TTC549 (cell line): ENCODE results near the gene NLRP6.
"Not testable (repeated sequence)": the region's sequence is repeated elsewhere in the genome, so short reads cannot be mapped to it uniquely, and the experiment has no call there.

ENCODE experiments used
- FAIRE-seq: peaks from 2 replicates; lab custom pipeline; 2012; peaks lifted over from hg19 to GRCh38; lab: Jason Lieb, UNC

NLRP6 gene

DNA sequence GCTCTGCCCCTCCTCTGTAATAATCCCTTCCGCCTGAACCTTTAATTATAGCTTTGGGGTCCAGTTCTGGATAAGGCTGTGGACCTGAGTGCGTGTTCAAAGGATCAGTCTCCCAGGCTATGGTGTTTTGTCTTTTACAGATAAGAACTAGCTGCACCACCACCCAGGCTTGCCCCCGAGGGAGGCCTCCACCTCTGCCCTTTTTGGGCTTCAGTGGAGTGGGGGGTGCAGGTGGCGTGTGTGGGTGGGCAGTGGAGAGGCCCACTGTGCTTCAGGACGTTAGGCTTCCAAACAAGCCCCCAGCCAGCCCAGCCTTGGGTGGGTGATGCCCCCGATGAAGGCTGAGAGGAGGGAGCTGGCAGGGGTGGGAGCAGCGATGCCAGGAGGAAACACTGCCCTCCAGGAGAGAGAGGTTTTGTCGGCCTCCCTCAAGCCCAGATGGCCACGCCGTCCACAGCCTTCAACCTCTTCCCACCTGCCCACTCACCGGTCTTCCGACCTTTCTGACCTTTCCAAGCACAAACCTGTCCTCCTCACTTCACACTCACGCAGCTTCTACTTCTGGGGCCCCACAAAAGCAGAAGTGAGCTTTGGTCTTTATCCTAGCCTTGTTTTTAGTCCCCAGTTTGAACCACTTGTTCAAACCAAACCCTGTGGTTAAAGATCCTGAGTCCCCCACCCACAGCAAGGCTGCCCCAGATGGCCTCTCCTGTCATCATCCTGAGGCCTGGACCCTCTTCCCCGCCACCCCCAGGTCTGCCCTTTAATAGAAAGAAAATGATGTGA lies 21.1 kb upstream of the NLRP6 start:
- FAIRE-seq = no peak

DNA sequence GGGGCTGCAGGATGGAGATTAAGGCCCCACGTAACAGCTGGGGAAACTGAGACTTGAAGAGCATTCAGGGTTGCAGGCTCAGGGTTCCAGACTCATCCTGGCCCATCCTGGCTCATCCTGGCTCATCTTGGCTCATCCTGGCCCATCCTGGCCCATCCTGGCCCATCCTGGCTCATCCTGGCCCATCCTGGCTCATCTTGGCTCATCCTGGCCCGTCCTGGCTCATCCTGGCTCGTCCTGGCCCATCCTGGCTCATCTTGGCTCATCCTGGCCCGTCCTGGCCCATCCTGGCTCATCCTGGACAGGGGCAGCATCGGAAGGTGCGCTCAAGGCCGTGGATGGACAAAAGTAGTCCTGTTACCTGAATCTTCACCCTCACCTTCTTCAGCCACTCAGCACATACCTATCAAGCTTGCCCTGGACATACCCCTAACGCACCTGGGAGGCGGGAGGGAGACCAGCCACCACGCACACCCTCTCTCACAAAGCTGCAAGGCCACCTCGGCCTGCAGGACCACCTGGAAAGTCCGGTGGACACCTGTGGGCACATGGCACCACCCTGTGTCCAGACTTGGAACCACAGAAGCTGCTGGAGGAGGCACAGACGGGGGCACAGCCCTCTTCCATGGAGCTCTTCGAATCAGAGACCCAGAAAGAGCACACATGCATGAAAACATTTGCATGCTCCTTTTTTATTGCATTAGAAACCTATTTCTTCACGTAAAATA lies 20.3 kb upstream of the NLRP6 start:
- no peak for FAIRE-seq

GRCh38 chr11:259413-259812 lies 18.8 kb upstream of the NLRP6 start:
- FAIRE-seq = no peak

GRCh38 chr11:261624-262023 lies 16.6 kb upstream of the NLRP6 start:
- no peak for FAIRE-seq

GRCh38 chr11:266676-267439 lies 11.3 kb upstream of the NLRP6 start:
- no peak for FAIRE-seq

DNA sequence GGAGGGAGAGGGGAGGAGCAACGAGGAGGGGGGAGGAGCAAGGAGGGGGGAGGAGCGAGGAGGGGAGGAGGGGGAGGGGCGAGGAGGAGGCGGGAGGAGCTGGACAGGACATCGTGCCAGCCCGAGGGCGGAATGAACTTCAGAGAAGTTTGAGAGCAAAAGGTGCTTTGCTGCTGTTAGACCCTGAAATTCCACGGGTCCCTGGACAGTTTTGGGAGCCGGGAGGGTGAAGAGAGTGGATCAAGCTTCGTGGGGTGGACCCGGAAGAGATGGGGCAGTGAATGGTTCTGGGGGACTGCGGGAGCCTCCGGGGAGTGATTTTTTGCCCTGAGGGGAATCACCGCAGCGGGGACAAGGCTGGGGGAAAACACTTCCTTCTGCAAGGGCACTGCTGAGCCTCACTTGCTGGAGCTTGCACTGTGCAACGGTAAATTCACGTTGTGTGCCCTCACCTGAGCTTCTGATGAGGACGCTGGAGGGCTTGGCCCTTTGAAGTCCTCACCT lies 10.7 kb upstream of the NLRP6 start:
- no peak for FAIRE-seq

DNA sequence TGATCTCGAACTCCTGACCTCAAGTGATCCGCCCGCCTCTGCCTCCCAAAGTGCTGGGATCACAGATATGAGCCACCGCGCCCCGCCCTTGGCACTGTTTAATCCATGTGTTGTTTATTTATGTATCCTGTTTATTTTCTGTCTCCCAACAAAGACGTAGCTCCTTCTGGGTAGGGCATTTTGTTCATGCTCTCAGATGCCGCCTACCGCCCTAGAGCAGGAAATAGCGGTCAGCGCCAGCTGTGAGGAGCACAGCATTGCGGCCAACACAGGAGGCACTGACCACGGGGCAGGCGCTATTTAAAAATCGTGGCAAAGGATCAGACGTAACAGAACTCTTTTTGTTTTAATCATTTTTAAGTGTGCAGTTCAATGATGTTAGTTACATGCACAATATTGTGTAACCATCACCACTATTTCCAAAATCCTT lies 9.5 kb upstream of the NLRP6 start:
- not testable (repeated sequence) for FAIRE-seq

- no peak for FAIRE-seq
Measured at GRCh38 chr11:269146-269890, 8.9 kb upstream of the NLRP6 start.

DNA sequence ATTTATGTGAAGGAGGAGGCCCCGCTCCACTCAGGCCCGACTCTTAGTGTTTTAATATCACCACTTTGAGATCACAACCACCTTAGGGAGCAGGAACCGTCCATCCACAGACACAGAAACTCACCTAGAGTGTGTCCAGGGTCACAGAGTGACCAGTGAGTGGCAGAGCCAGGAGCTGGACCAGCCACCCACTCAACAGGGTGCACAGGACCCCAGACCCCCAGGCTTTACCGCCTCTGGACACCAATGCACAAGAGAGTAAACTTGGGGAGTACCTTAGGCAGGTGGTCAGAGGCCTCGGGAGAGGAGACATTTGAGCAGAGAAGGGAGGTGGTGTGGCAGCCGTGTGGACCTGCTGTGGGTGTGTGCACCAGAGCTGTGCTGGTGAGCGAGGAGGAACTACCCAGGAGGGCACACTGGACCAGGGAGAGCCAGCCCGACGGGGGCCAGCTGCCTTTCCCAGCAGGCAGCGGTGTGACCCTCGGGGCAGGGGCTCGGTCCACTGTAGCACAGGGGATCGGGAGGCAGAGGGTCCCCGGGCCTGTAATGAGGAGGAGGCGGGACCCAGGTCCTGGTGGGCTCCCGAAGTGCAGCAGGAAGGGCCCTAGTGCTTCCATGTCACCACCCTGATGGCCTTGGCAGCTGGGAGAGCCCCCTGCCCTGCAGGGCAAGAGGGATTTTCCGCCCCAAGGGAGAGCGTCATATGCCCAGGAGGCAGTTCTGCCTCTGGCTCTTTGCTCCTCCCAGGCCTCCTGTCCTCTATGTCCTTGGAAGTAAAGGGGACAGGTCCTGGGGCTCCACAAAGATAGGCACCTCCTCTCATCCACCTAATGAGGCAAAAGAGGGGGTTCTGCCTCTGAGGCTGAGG lies 7.5 kb upstream of the NLRP6 start:
- no peak for FAIRE-seq

DNA sequence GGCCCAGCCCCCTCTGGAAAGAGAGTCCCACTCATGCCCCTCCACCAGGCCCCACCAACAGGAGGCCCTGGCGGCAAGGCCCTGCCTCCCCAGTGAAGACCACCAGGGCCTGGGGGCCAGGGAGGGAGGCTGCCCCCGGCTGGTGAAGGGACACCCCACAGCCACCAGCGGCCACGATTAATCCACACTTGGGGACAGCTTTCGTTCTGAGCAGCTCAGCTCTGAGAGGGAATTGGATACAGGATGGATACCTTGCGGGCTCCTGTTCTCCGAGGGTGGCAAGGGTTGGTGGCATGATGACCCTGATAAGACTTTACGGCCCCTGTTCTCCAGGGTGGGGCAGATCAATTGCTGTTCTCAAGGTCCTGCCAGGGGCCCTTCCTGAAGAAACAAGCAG lies 6.9 kb upstream of the NLRP6 start:
- no peak for FAIRE-seq

GRCh38 chr11:272195-272930 lies 5.8 kb upstream of the NLRP6 start:
- FAIRE-seq = no peak

DNA sequence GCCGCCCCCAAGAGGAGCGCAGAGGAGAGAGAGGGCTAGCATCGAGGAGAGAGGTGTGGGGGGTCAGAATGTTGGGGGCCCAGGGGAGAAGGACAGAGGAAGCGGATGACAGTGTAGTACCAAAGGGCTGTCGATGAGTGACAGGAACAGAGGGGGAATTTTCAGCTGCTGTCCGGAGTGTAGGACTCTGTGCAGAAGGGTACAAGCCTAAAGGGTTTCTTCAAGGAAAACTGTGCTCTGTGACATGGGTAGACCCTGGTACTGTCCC lies 5.3 kb upstream of the NLRP6 start:
- no peak for FAIRE-seq

GRCh38 chr11:276219-276618 lies 2.0 kb upstream of the NLRP6 start:
- FAIRE-seq = no peak

GRCh38 chr11:279040-279965 lies 1.1 kb downstream of the NLRP6 start:
- no peak for FAIRE-seq

- FAIRE-seq = no peak
Measured at GRCh38 chr11:279966-280705, 1.9 kb downstream of the NLRP6 start.

- FAIRE-seq = no peak
Measured at GRCh38 chr11:280706-281485, 2.7 kb downstream of the NLRP6 start.

- FAIRE-seq = no peak
Measured at GRCh38 chr11:281486-282161, 3.4 kb downstream of the NLRP6 start.
